22Rv1 (cell line): Measurements from ENCODE around the gene TUBGCP4.

Experiments
- H3K27ac ChIP-seq: fragments of 450-650 bp; 2 replicates; pipeline ENCODE4 v1.5.1; 2017
- CTCF ChIP-seq: fragments of 450-650 bp; IDR thresholded peaks from 2 replicates; pipeline ENCODE4 v1.5.1; 2017; ENCODE audit warnings: mild to moderate bottlenecking
- ZFX ChIP-seq: fragments of 450-650 bp; IDR thresholded peaks from 2 replicates; pipeline ENCODE4 v1.6.1; 2017; ENCODE audit warnings: antibody characterized with exemption, borderline replicate concordance

The TUBGCP4 gene

GRCh38 chr15:43370975-43371974 lies at the start of gene TUBGCP4, which contains the start of gene ZSCAN29:
TSS of gene TUBGCP4 (plus strand) at chr15:43371101. CDS start at chr15:43371355, 254 bp downstream.
TSS of gene ZSCAN29 (minus strand) at chr15:43371043. CDS start at chr15:43369913, 1,130 bp downstream.
- H3K27ac ChIP-seq, result peak within 1 kb of the TSS; percentile 64
- TF ChIP-seq ZFX (no peak), CTCF (peak; percentile 74)

GRCh38 chr15:43325039-43325684 lies 45.7 kb upstream of the TUBGCP4 start:
- H3K27ac ChIP-seq, result no peak overlapping the region
- no peak for TF ChIP-seq ZFX
- no peak for TF ChIP-seq CTCF

GRCh38 chr15:43329217-43329959 lies 41.5 kb upstream of the TUBGCP4 start:
- TF ChIP-seq ZFX (no peak), CTCF (no peak)
- H3K27ac ChIP-seq, result peak overlapping the region; percentile 96

- TF ChIP-seq ZFX, result no peak
- TF ChIP-seq CTCF, result no peak
- H3K27ac ChIP-seq, result peak within 1 kb of the TSS; percentile 96
These were observed 40.7 kb upstream of the TUBGCP4 start, which contains the start of gene LCMT2 for GRCh38 chr15:43329960-43330779. TSS of gene LCMT2 (minus strand) at chr15:43330573. CDS start at chr15:43330489, 84 bp downstream.

- peak overlapping the region; percentile 96 for H3K27ac ChIP-seq
- no peak for TF ChIP-seq CTCF
- no peak for TF ChIP-seq ZFX
These were observed 40.2 kb upstream of the TUBGCP4 start for GRCh38 chr15:43330780-43331087.

- TF ChIP-seq ZFX (no peak), CTCF (no peak)
- no peak overlapping the region for H3K27ac ChIP-seq
These were observed 24.6 kb upstream of the TUBGCP4 start for GRCh38 chr15:43346305-43346704.
